Activated naive CD4-positive, alpha-beta T cell treated with anti-CD3 and anti-CD28 coated beads, Interleukin-2, amount 50 U/mL, for 24 hours (primary cell): ENCODE results near the gene TM2D3.

ENCODE experiments used
- H3K27ac Mint-ChIP-seq: one replicate; pipeline ENCODE4 v1.8.0; 2021; ENCODE audit warnings: mild to moderate bottlenecking, mixed read lengths
- H3K27me3 Mint-ChIP-seq: one replicate; pipeline ENCODE4 v1.8.0; 2021; ENCODE audit warnings: mixed read lengths
- H3K36me3 Mint-ChIP-seq: one replicate; pipeline ENCODE4 v1.8.0; 2021; ENCODE audit warnings: mixed read lengths
- H3K4me1 Mint-ChIP-seq: one replicate; pipeline ENCODE4 v1.8.0; 2021; ENCODE audit warnings: mixed read lengths
- H3K4me3 Mint-ChIP-seq: one replicate; pipeline ENCODE4 v1.8.0; 2021; ENCODE audit warnings: mild to moderate bottlenecking, mixed read lengths
- H3K9me3 Mint-ChIP-seq: one replicate; pipeline ENCODE4 v1.8.0; 2021; ENCODE audit warnings: mixed read lengths

Gene TM2D3

GRCh38 chr15:101608201-101608600 lies 44.0 kb downstream of the TM2D3 start:
- H3K4me1 Mint-ChIP-seq: no peaks in the 10 kb centered on the region
- no peaks in the 10 kb centered on the region for H3K27me3 Mint-ChIP-seq
- no peak overlapping the region for H3K4me3 Mint-ChIP-seq
- H3K9me3 Mint-ChIP-seq: no peaks in the 10 kb centered on the region
- H3K36me3 Mint-ChIP-seq: no peaks in the 10 kb centered on the region
- H3K27ac Mint-ChIP-seq: no peak overlapping the region

- Mint-ChIP-seq H3K27ac (no peak overlapping the region), H3K27me3 (peaks cover 2% of the 10 kb centered on the region), H3K4me3 (no peak overlapping the region), H3K36me3 (no peaks in the 10 kb centered on the region), H3K9me3 (no peaks in the 10 kb centered on the region), H3K4me1 (no peaks in the 10 kb centered on the region)
Observed at GRCh38 chr15:101607108-101607507, 45.1 kb downstream of the TM2D3 start.

GRCh38 chr15:101604124-101604874 lies 47.9 kb downstream of the TM2D3 start:
- Mint-ChIP-seq H3K9me3 (peaks cover 5% of the 10 kb centered on the region), H3K27ac (no peak overlapping the region), H3K4me3 (no peak overlapping the region), H3K4me1 (no peaks in the 10 kb centered on the region), H3K36me3 (no peaks in the 10 kb centered on the region), H3K27me3 (peaks cover 8% of the 10 kb centered on the region)

GRCh38 chr15:101602801-101603200 lies 49.4 kb downstream of the TM2D3 start:
- H3K9me3 Mint-ChIP-seq: peaks cover 16% of the 10 kb centered on the region
- peaks cover 1% of the 10 kb centered on the region for H3K36me3 Mint-ChIP-seq
- H3K27ac Mint-ChIP-seq: no peak overlapping the region
- peaks cover 19% of the 10 kb centered on the region for H3K27me3 Mint-ChIP-seq
- H3K4me3 Mint-ChIP-seq: no peak overlapping the region
- no peaks in the 10 kb centered on the region for H3K4me1 Mint-ChIP-seq

- Mint-ChIP-seq H3K9me3 (peaks cover 37% of the 10 kb centered on the region), H3K36me3 (peaks cover 12% of the 10 kb centered on the region), H3K27me3 (peaks cover 43% of the 10 kb centered on the region), H3K4me3 (no peak overlapping the region), H3K27ac (no peak overlapping the region), H3K4me1 (no peaks in the 10 kb centered on the region)
Observed at GRCh38 chr15:101600035-101600434, 52.1 kb downstream of the TM2D3 start.

GRCh38 chr15:101599091-101599490 lies 53.1 kb downstream of the TM2D3 start:
- no peaks in the 10 kb centered on the region for H3K4me1 Mint-ChIP-seq
- H3K9me3 Mint-ChIP-seq: peaks cover 42% of the 10 kb centered on the region
- H3K27me3 Mint-ChIP-seq: peaks cover 50% of the 10 kb centered on the region
- H3K36me3 Mint-ChIP-seq: peaks cover 12% of the 10 kb centered on the region
- H3K4me3 Mint-ChIP-seq: no peak overlapping the region
- H3K27ac Mint-ChIP-seq: no peak overlapping the region

- no peak overlapping the region for H3K27ac Mint-ChIP-seq
- H3K9me3 Mint-ChIP-seq: peaks cover 42% of the 10 kb centered on the region
- H3K4me1 Mint-ChIP-seq: no peaks in the 10 kb centered on the region
- peaks cover 59% of the 10 kb centered on the region for H3K27me3 Mint-ChIP-seq
- peaks cover 12% of the 10 kb centered on the region for H3K36me3 Mint-ChIP-seq
- H3K4me3 Mint-ChIP-seq: no peak overlapping the region
Observed at GRCh38 chr15:101597360-101597928, 54.7 kb downstream of the TM2D3 start.

GRCh38 chr15:101596633-101597032 lies 55.5 kb downstream of the TM2D3 start:
- Mint-ChIP-seq H3K27me3 (peaks cover 59% of the 10 kb centered on the region), H3K36me3 (peaks cover 12% of the 10 kb centered on the region), H3K27ac (no peak overlapping the region), H3K4me1 (no peaks in the 10 kb centered on the region), H3K9me3 (peaks cover 42% of the 10 kb centered on the region), H3K4me3 (no peak overlapping the region)
